ENCODE data around the gene GRIK4.

The GRIK4 gene

GRCh38 chr11:120883404-120884080 is 372.0 kb downstream of the GRIK4 start:
- no peak overlapping the region for H3K4me3 ChIP-seq (ENCODE audit: low read depth, low read length)
- no peak for DNase-seq (ENCODE audit: low read depth, low spot score)
- CTCF ChIA-PET: no interaction called here
- POLR2A ChIA-PET: no interaction called here
- no peak for TF ChIP-seq CTCF (IDR thresholded peaks at IDR 0.05; ENCODE audit: insufficient read depth, low read length, missing control alignments)

GRCh38 chr11:120884154-120885020 is 372.8 kb downstream of the GRIK4 start:
- ChIA-PET POLR2A (no interaction called here), CTCF (no interaction called here)
- TF ChIP-seq CTCF (IDR thresholded peaks at IDR 0.05; ENCODE audit: insufficient read depth, low read length, missing control alignments): no peak
- H3K4me3 ChIP-seq (ENCODE audit: low read depth, low read length): no peak overlapping the region
- no peak for DNase-seq (ENCODE audit: low read depth, low spot score)

DNA sequence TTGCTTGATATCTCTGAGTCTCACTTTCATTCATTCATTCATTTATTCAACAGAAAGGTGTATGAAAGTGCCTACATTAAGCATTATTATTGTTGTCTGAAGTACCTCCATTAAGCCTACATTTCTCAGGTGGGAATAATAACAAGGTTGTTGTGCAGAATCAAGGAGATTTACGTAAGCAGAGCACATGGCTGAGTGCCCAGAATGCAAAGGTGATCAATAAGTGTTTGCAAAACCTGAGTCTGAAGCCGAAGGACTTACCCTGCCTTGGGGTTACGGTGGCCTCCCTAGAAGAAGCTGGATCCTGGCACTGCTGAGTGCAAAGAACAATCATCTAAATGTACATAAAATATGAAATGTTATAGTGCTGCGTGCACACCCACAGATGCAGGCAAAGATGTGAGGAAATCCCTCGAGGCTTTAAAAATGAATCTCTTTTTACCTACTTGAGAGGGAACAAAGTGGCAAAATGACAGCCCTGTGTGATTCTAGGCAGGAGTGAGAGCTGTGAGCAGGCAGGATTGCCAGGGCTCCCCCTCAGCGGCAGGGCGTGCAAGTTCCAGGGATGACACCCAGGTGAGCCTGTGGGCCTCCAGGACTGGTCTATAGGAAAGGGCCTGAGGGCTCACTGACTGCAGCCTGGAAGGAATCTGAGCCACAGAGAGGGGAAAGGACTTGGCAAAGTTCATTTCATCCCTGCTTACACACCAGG is 379.2 kb downstream of the GRIK4 start:
- TF ChIP-seq CTCF (IDR thresholded peaks at IDR 0.05; ENCODE audit: insufficient read depth, low read length, missing control alignments): no peak
- ChIA-PET POLR2A (no interaction called here), CTCF (no interaction called here)
- no peak overlapping the region for H3K4me3 ChIP-seq (ENCODE audit: low read depth, low read length)
- no peak for DNase-seq (ENCODE audit: low read depth, low spot score)

- CTCF ChIA-PET: no interaction called here
- POLR2A ChIA-PET: interaction anchor here (1.1 kb wide), 1 partner anchor 347 kb away, joined by 3 read pairs; no protein-coding TSS in a partner anchor
- no peak for DNase-seq (ENCODE audit: low read depth, low spot score)
- H3K4me3 ChIP-seq (ENCODE audit: low read depth, low read length): no peak overlapping the region
- no peak for TF ChIP-seq CTCF (IDR thresholded peaks at IDR 0.05; ENCODE audit: insufficient read depth, low read length, missing control alignments)
Observed at GRCh38 chr11:120893440-120894201, 382.1 kb downstream of the GRIK4 start.

DNA sequence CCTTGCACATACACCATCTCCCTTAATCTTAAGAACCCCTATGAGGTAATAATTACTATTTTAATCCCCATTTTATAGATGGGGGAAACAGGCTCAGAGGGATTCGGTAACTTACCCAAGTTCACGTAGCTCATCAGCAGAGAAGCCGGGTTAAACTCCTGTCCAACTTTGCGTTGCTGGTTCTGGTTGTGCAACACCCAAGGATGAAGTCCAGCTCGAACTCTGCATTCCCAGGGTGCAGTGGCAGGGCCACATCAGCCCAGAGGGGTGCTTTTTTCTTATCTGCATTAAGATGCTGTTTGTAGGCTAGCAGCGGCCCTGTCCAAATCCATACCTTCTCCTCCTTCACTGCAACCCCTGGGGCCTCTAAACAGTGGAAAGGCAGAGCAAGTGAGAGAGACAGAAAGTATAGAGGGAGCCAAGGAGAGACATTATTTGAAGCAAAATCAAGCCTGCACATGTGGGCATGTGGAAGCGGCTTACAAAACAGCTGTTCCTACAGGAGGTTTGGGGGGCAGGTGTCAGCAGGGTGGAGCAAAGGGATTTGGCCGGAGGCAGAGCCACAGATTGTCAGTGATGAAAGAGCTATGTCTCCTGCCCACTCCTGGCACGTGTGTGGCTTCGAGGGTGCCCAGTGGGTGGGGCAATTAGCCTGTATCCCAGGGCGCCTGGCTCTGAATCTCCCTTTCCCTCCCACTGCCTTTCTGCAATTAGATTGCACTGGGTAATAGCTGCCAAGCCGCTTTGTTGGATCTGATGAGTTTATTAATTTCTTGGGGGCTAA is 382.8 kb downstream of the GRIK4 start:
- no peak overlapping the region for H3K4me3 ChIP-seq (ENCODE audit: low read depth, low read length)
- TF ChIP-seq CTCF (IDR thresholded peaks at IDR 0.05; ENCODE audit: insufficient read depth, low read length, missing control alignments): no peak
- ChIA-PET CTCF (no interaction called here), POLR2A (interaction anchor here (1.1 kb wide), 1 partner anchor 348 kb away, joined by 3 read pairs; no protein-coding TSS in a partner anchor)
- DNase-seq (ENCODE audit: low read depth, low spot score): no peak

All from AG04449 (cell line).